Measurements from ENCODE around the gene MAN2B1.
"Not testable (repeated sequence)": the region's sequence is repeated elsewhere in the genome, so short reads cannot be mapped to it uniquely, and the experiment has no call there.

The MAN2B1 gene

DNA sequence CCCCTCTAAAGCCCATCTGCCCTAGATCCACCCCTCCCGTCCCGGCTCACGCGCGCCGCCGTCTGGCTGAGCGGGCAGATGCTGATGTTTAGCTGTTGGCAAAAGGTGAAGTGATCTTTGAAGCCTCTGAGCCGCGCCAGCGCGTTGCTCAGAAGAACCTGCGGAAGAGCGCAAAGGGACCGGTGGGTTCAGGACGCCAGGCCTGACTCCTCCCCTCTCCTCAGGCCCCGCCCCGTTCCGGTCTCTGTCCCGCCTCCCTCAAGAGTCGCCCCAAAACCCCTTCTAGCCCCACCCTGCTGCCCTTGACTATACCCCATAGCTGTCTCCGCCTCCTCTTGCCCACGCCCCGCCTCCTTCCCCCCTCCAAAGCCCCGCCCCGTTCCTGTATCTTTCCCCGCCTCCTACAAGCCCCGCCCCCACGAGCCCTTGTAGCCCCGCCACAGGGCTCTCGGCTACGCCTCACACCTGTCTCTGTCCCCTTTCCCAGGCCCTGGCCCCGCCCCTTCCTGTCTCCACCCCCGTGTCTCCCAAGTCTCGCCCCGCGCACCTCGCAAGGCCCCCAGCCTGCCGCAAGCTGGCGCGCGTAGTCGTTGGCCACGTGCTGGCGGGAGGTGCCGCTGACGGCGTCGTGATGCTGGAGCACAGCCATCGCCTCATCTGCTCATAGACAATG, 9.5 kb downstream of the MAN2B1 start:
- DNase-seq = no peak

DNA sequence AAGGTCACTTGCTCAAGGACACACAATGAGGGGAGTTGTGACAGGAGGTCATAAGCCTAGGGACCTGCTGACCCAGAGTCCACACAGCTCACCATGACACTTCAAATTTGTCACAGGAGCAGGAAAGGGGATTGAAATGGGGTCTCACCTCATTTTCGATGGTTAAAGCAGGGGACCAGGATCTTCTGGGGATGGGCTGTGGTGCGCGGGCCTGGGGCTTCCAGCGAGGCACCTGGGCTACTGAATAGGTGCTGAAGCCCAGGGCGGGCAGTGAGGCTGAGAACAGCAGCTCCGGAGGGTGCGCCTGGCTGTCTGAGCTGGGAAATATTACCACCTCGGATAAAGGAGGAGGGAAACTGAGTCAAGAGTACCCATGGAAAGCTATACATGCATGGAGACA, 11.0 kb downstream of the MAN2B1 start:
- DNase-seq = no peak

DNA sequence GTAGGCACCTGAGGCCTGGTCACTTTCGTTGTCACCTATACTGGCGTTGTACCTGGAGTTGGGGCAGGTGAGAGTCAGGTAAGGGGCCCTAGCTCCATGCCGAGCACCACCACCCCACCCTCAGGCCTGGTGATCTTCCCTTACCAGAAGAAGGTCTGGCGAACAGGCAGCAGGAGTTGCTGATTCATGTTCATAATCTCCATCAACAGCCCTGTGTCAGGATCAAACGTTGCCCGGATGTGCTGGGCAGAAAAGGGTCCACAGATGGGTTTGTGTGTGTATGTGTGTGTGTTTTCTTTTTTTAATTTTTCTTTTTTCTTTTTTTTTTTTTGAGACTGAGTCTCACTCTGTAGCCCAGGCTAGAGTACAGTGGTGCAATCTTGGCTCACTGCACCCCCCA, 14.3 kb downstream of the MAN2B1 start:
- no peak for DNase-seq

DNA sequence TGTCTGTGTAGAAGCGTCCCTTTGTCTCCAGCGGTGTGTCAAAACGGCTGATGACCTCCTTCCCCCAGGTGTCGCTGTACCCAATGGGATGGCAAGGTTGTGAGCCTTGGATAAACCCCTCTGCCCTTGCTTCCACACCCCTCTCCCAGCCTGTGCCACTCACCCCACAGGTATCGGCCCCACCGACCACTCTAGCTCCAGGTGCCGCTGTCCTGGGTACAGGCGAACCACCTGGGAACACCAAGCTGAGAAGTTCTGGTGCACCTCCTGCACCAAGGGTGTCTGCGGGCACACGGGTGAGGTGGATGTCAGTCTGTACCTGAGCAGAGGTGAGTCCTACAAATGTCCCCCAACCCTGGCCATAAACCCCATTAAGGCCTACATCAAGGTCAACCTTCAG, 16.6 kb downstream of the MAN2B1 start:
- DNase-seq = no peak

DNA sequence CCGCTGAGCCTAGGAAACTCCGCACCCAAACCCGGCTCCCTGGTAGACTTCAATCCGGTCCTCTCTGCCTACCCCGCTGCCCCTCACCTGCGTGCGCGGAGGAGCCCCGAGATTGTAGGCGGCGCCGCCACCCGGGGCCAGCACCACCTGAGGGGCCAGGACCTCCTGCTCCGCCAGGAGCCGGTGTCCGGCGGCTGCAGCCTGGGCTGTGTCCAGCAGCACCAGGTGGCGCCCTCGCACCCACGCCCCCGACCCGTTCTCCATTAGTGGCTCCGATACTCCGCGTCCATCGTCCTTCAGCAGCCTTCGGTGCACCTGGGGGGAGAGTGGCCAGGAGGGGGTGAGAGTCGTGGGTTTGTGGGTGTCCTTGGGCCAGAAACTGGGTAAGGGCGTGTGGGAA, 18.5 kb downstream of the MAN2B1 start:
- no peak for DNase-seq

DNA sequence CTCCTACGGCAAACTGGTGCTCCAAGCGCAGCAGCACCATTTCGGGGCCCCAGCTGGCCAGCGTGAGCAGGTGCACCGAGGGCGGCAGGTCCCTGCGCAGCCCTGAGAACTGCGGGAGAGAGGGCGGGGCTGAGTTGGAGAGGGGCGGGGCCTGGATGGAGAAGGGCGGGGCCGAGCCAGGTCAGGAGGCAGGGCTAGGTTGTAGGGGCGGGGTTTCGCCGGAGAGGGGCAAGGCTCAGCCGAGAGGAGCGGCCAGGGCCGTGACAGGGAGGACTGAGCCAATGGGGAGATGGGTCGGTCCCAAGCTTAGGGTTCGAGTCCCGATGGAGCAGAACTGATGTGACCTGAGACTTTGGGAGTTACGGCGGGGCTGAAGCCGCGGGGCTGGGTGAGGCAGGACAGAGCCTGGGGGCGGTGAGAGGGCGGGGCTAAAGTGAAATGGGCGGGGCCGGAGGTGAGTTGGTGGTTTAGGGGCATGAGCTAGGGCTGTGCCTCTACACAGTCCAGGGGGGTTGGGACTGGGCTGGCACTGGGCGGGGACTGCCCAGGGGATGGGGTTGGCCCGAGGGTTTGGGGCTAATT, 19.0 kb downstream of the MAN2B1 start:
- DNase-seq = peak; percentile 36

DNA sequence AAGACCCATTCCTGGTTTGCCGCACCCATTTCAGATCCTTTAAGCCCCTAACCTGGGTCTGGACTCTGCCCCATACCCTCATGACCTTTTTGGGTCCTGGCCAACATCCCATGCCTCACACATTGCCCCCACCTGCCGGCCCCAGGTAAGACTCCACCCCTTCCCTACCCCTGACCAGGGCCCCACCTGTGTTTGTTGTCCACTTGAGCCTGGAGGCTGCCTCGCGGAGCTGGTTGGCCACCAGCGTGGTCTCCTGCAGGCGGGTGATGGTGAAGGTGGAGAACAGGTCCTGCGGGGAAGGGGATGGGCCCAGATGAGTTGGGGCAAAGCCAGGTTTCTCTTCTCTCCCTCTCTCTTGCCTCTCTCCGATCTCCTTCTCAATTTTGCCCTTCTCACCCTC, 19.5 kb downstream of the MAN2B1 start:
- no peak for DNase-seq

DNA sequence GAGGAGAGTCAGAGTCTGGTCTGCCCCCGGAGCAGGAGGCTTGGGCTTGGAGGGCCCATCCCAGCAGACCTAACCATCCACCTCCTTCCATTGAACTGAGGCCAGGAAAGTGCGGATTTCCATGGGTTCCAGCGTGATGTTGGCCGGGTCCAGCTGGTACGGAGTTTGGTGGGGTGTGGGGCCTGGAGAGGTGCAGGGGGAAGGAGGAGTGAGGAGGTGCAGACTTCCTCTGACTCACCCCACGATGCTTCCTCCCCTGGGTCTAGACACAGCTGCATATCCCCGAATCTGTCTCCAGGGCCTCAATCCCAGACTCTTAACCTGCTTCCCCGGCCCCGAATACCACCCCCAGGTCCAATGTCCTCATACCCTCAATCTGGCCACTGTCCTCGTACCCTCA, 20.0 kb downstream of the MAN2B1 start:
- DNase-seq = no peak

DNA sequence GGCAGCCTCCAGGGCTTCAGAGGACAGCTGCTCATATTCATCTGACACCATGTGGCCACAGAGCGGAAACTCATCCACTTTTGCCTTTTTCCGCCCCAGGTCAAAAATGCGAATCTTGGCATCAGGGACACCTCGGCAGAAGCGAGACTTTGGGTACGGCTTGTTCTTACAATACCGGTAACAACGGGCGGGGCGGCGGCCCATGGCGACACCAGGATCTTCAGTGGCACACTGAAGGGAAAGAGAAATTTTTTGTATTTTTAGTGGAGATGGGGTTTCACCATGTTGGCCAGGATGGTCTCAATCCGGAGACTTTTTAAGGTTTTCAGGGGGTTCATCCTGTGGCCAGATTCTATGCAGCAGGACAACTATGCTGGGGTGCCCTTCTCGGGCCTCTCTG, 22.8 kb downstream of the MAN2B1 start:
- DNase-seq = not testable (repeated sequence)

DNA sequence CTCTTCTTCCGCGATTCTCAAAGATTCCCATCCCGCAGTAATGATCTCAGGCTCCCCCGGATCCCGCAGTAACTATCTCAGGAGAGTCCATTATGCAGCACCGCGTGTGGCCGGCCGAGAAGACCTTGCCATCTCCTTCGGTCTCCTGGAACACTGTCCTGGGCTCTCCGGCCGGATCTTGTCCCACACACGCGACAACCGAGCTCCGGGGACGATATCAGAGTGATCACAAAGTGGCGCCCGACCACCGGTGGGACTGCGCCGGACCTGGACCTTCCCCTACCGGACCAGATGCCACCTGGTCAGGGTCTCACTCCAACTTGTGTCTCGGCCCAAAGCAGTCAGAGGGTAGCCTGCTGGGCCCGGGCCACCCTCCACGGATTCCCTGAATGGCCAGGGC, 24.0 kb downstream of the MAN2B1 start:
- no peak for DNase-seq

DNA sequence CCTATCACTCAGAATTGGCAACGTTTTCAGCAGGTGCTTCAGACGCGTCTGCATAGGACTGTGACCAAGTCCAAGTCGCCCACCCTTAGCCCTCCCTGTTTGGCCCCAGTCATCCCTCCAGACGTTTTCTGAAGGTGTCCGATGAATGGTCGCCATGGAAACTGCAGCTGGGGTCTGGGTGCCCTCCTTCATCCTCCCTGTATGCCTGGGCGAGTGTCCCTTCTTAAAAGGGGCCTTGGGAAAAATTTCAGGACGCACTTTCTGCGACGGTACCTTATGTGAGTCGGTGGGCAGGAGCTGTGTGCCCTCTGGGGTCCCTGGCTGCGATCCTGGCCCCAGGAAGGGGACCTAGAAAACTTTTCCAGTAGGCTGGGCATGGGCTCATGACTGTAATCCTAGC, 25.1 kb downstream of the MAN2B1 start:
- DNase-seq = no peak

DNA sequence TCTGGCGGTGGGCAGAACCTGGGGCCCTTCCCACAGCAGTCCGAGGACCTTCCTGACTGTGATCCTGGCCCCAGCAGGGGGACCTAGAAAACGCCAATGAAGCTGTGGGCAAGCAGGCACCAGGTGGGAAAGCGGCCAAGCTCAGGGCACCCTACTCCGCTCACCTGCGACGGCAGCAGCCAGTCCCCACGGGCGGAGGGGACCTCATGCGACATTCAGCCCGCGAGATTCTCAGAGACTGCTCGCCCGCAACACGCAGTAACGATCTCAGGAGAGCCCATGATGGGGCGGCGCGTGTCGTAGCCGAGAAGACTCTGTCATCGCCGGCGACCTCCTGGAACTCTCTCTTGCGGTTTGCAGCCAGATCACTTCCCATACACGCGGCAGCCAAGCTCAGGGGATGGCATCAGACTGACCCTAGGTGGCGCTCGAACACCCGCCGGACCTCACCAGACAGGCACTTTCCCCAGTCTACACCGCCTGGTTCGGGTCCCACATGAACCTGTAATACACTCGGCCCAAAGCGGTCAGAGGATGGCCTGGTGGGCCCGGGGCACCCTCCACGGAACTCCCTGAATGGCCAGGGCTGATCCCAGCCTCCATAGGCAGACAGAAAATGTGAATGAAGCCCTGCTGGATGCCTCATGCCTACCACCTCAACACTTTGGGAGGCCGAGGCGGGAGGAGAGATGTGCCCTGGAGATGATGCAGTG, 26.5 kb downstream of the MAN2B1 start:
- DNase-seq = peak; percentile 91

DNA sequence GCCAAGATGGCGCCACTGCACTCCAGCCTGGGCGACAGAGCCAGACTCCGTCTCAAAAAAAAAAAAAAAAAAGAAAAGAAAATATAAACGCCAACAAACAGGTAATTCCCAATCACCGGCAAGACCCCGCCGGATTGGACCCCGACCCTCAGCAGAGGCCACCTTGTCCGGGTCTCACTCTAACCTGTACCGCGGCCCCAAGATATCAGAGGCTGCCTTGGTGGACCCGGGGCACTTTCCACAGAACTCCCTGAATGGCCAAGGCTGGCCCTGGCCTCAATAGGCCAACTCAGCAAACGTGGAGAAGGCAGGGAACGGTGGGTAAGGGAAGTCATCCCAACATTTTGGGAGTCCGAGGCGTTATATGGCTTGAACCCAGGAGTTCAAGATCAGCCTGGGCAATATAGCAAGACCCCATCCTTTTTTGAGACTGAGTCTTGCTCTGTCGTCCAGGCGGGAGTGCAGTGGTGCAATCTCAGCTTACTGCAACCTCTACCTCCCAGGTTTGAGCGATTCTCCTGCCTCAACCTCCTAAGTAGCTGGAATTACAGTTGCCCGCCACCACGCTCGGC, 27.8 kb downstream of the MAN2B1 start:
- no peak for DNase-seq

DNA sequence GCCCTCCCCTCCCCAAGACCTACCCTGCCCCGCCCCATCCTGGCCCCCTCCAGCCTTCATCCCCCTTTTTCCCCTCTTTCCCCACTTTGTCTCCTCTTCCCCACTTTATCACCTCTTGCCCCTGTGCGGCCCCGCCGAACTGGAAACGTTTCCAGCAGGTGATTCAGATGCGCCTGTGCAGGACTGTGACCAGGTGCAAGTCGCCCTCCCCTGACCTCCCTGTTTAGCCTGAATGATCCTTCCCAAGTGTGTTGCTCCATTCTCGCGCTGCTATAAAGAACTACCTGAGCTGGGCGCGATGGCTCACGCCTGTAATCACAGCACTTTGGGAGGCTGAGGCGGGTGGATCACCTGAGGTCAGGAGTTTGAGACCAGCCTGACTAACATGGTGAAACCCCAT, 29.9 kb downstream of the MAN2B1 start:
- DNase-seq = no peak

DNA sequence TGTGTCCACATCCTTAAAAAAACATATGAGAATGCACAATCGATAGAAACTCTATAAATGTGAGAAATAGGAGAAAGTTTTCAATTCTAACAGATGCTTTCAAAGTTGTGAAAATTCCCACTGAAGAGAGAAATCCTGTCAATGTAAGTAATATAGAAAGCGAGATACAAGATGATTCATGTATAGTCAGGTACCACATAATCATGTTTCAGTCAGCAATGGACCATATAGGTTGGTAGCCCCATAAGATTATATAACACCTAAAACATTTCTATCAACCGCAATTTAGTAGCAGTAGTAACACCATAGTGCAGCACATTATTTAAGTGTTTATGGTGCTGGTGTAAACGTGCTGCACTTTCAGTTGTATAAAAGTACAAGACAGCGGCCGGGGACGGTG, 37.3 kb downstream of the MAN2B1 start:
- DNase-seq = no peak

DNA sequence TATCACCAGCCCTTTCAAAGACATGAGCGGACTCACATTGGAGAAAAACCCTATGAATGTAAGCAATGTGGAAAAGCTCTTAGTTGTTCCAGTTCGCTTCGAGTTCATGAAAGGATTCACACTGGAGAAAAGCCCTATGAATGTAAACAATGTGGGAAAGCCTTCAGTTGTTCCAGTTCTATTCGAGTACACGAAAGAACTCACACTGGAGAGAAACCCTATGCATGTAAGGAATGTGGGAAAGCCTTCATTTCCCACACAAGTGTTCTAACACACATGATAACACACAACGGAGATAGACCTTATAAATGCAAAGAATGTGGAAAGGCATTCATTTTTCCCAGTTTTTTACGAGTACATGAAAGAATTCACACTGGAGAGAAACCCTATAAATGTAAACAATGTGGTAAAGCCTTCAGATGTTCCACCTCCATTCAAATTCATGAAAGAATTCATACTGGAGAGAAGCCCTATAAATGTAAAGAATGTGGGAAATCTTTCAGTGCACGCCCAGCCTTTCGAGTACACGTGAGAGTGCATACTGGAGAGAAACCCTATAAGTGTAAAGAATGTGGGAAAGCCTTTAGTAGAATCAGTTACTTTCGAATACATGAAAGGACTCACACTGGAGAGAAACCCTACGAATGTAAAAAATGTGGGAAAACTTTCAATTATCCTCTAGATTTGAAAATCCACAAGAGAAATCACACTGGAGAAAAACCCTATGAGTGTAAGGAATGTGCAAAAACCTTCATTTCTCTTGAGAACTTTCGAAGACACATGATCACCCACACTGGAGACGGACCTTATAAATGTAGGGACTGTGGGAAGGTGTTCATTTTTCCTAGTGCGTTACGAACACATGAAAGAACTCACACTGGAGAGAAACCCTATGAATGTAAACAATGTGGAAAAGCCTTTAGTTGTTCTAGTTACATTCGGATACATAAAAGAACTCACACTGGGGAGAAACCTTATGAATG, 38.2 kb downstream of the MAN2B1 start:
- no peak for DNase-seq

DNA sequence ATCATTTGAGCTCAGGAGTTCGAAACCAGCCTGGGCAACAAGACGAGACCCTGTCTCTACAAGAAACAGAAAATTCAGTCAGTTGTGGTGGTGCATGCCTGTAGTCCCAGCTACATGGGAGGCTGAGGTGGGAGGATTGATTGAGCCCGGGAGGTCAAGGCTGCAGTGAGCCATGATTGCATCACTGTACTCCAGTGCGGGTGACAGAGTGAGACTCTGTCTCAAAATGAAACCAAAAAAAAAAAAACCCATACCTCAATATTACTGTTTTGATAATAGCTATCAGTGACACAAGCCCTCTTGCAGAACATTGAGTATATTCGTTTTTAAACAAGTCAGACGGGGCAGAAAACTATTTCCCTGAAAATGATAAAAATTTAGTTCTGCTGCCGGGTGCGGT, 39.6 kb downstream of the MAN2B1 start:
- no peak for DNase-seq

DNA sequence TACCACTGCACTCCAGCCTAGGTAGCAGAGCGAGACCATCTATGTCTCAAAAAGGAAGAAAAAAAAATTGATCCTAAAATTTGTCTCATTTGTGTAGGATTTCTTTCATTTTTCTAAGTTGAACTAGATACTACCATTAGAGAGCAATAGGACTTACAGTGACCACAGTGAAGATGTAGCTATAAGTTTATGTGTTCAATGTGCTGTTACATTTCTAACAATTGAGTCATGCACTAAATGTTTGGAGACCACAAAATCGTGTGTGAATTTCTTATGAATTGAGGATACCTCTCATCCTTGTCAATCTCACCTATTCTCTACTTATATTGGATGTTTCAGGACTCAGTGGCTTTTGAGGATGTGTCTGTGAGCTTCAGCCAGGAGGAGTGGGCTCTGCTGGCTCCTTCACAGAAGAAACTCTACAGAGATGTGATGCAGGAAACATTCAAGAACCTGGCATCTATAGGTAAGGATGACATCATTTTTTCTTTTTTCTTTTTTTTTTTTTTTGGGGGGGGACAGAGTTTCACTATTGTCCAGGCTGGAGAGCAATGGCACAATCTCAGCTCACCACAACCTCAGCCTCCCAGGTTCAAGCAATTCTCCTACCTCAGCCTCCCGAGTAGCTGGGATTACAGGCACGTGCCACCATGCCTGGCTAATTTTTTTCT, 43.0 kb downstream of the MAN2B1 start:
- DNase-seq = no peak

DNA sequence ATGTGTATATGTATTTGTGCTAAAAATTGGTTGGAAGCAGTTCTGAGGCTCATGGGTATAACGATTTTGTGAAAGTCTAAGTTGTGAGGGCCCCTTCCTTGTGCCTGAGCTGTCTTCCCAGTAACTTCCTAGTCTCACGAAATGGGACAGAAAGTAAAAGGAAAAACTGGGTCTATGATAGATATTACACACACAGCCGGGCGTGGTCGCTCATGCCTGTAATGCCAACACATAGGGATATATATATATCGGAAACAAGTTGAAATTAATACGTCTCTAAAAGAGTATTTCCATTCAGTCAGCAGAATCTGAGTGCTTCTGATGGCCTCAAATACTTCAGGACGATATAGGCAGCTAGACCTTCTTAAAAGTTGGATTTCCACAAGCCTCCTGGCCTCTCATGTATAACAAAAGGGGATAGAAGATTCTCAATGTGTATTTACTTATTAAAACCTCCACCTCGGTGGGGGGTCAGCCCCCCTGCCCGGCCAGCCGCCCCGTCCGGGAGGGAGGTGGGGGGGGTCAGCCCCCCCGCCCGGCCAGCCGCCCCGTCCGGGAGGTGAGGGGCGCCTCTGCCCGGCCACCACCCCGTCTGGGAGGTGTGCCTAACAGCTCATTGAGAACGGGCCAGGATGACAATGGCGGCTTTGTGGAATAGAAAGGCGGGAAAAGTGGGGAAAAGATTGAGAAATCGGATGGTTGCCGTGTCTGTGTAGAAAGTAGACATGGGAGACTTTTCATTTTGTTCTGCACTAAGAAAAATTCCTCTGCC, 45.1 kb downstream of the MAN2B1 start:
- not testable (repeated sequence) for DNase-seq

DNA sequence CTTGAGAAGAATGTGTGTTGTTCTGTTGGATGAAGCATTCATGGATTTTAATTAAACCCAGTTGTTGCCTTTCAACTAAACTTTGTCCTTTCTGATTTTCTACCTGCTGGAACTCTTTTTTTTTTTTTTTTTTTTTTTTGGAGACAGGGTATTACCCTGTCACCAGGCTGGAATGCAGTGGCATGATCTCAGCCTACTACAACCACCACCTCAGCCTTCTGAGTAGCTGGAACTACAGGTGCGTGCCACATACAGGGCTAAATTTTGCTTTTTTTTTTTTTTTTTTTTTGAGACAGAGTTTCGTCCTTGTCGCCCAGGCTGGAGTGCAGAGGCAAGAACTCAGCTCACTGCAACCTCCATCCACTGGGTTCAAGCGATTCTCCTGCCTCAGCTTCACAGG, 48.9 kb downstream of the MAN2B1 start:
- no peak for DNase-seq

DNA sequence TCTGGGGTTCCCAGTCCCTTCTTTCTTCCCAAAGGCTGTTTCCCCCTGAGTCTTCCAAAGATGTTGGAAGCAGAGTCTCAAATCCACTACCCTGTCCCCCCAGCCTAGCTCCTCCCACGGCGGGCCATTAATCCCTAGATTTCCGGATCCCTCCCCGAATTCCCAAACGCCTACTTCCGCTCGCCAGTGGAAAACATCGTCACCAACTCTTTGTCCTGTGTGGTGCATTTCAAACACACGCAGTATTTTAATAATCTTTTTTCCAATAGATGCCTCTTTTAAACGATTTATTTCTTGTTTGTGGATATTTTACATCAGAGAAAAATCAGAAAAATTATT, 55.2 kb downstream of the MAN2B1 start:
- DNase-seq = no peak
